ENCODE results near the gene USE1.

DNA sequence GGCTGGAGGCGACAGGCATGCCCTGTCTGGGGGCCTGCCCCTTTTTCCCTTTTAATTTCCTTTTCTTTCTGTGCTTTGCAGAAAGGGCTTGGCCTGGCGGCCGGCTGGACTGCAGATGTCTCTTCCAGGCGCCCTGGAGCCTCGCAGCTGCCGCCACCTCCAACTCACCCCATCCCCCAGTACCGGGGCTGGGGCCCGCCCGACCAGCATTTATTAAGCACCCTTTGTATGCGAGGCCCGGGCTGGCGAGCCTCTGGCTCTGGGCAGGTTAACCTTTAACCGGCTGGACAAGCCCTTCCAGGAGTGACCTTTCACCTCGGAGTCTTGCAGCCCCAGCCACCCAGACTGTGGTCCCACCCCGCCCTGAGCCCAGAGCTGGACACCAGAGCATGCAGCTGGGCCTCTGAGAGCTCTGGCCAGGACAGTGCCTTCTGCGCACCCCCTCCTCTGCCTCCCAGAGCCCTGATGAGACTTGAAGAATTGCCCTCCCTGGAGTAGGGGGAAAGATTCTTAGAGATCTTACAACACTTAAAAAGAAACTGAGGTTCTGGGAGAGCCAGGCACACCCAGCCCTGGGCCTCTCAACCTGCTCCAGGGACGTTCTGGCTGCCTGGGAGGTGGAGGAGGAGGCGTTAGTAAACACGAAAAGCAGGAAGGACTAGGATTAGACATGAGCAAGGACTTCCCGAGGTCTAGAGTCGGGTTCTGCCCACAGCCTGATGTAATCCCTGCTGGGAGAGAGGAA lies 31.7 kb downstream of the USE1 start:
- TF ChIP-seq, protein P1, sequence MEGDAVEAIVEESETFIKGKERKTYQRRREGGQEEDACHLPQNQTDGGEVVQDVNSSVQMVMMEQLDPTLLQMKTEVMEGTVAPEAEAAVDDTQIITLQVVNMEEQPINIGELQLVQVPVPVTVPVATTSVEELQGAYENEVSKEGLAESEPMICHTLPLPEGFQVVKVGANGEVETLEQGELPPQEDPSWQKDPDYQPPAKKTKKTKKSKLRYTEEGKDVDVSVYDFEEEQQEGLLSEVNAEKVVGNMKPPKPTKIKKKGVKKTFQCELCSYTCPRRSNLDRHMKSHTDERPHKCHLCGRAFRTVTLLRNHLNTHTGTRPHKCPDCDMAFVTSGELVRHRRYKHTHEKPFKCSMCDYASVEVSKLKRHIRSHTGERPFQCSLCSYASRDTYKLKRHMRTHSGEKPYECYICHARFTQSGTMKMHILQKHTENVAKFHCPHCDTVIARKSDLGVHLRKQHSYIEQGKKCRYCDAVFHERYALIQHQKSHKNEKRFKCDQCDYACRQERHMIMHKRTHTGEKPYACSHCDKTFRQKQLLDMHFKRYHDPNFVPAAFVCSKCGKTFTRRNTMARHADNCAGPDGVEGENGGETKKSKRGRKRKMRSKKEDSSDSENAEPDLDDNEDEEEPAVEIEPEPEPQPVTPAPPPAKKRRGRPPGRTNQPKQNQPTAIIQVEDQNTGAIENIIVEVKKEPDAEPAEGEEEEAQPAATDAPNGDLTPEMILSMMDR (IDR thresholded peaks at IDR 0.05), result no peak
- TF ChIP-seq POLR2A (IDR thresholded peaks at IDR 0.05) (no peak), POLR2AphosphoS5 (IDR thresholded peaks at IDR 0.05) (no peak)

Data from breast epithelium (tissue), 3 donors.